HG03378 (cell line): ENCODE data around the gene CRHR2.

ENCODE experiments used
- ATAC-seq: cut with Tn5 transposase; IDR thresholded peaks from one replicate; pipeline ENCODE4 v1.9.1; 2021; ENCODE audit warnings: mild to moderate bottlenecking, moderate library complexity; ENCODE audit not compliant: unreplicated experiment

Gene CRHR2

DNA sequence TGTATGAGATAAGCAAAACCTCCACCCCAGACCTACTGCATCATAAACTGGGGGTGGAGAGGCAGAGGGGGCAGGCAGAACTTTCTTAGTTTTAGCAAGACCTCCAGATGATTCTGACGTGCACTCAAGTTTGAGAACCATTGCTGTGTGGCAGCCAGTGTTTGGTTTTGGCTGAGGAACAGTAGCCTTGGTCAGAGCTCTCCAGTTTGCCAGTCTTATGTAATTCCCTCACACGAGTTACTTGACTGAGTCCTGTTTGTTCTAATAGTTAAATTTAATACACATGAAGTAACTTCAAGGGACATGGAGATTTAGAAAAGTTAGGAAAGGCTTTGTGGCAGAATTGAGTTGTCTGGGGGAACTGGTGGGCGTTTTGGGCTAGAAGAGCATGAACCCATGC is 49.0 kb downstream of the CRHR2 start:
- no peak for ATAC-seq

DNA sequence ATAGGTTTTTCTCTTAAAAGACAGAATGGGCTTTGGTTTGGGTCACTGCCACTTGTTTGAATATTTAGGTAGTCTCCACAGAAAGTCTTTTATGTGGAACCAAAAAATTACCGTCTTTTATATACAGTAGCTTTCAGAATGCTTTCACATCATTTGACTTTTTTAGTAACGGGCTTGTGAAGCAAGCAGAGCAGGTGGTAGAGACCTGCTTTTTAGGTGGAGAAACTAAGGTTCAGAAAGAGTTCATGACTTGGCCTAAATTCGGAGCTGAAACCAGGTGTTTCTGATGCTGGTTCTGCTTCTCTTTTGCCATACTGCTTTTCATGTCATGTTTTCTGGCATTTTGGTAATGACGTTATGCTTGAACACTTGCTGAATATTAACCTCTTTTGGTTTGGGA is 51.3 kb downstream of the CRHR2 start:
- no peak for ATAC-seq

DNA sequence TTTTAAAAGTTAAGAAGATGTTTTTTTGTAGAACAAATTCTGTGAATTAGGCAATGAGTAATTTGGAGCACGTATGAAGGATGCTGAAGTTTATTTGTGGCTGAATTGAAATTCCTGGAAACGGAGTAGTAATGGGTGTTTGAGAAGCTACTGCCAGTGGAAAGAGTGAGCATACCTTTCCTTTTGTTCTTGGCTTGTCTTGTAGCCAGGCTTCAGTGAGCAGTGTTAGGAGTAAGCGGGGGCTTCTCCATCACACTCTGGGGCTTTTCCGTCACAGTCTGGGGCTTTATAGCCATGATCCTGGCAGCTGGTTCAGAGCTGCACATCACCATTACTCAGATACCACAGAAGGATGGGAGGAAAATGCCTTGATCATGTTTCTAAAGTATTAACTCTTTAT is 55.2 kb downstream of the CRHR2 start:
- ATAC-seq, result no peak

GRCh38 chr7:30625283-30625682 is 57.0 kb downstream of the CRHR2 start:
- ATAC-seq, result no peak

DNA sequence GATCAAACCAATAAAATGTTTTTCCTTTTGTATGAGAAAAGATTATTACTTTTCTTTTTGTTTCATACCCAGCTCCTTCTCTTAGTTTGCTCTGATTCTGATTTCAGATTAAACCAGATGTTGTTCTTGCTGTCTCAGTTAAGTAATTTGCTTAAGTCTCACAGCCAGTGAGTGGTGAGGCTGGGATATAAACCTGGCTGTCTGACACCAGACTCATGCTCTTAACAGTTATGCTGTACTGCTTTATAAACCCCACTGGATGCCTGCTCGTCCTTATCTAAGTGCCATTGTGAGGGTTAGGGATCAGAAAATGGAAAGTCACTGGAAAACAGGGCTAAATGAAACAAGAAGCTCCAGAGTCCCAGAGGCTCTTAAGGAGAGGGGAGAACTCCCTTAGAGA is 63.3 kb downstream of the CRHR2 start:
- ATAC-seq, result no peak

DNA sequence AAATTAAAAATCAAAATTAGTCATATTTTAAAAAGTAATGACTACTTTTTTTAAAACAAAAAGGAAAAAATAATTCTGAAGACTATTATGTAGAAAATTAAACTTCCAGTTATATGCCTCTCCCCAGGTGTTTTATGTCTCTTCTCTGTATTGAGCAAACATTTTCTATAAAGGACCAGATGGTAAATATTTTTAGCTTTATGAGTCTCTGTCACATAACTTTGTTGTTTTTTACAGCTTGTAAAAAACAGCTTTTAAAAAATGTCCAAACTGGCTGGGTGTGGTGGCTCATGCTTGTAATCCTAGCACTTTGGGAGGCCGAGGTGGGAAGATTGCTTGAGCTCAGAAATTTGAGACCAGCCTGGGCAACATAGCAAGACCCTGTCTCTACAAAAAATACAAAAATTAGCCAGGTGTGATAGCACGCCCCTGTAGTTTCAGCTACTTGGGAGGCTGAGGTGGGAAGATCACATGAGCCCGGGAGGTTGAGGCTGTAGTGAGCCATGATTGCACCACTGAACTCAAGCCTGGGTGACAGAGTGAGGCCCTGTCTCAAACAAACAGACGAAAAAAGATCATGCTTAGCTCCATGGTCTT is 64.1 kb downstream of the CRHR2 start:
- no peak for ATAC-seq

- ATAC-seq, result no peak
These were observed 64.9 kb downstream of the CRHR2 start for GRCh38 chr7:30617359-30617758.

DNA sequence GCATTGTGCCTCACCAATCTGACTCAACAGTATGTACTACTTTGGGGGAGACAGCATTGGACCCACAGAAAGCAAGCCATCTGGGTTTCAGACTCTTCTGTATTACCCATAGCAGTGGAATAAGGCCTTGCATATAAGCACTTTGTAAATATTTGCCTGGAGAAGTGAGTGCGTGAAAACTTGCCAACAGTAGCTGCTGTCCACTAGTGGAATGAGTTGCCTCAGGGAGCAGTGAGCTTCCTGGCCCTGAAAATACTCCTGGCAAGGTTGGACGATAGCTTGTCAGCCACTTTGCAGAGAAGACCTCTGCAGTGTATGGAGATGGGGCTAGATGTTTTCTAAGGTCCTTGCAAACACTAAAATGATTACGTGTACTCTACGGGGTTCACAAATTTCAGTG is 65.9 kb downstream of the CRHR2 start:
- ATAC-seq, result no peak

DNA sequence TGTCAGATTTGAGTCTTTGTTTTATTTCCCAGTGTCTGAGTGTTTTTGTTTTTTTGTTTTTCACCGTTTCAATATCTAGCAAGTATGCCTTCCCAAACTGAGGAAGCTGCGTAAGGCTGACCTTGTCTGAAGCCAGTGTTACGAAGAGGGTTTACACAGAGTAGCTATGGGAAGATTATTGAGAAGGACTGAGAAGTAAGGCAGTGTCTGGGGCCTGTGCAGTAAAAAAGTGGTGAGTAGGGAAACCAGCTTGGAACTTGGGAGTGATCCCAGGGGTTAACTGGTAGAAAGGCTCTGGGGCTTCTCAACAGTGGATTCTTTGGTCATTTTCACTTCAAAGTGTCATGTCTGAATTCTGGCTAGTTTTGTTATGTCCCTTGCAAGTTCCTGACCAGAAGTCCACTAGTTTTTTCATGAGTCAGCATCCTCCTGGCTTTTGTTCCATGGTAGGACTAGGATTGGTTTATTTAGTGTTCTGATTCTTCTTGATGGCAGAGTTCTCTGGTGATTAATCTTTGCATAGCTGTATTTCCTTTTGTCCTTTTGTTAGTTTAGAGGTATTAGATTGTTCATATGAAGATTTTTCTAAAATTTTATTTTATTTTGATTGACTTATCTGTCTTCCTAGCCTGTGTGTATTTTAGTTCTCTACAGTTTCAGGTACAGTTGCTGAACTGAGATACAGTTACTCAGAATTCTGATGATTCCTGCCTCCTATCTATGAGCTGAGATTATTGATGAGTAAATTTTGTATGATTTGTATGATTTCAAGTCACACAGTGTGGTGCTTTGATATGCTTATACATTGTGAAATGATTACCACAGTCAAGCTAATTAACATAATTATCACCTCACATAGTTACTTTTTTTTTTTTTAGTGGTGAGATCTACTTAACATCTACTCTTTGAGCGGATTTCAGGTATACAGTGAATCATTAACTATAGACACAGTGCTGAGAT is 68.6 kb downstream of the CRHR2 start:
- no peak for ATAC-seq

GRCh38 chr7:30612658-30613265 is 69.5 kb downstream of the CRHR2 start:
- ATAC-seq, result no peak

- no peak for ATAC-seq
These were observed 76.4 kb downstream of the CRHR2 start for GRCh38 chr7:30605832-30606231.

GRCh38 chr7:30604901-30605300 is 77.4 kb downstream of the CRHR2 start:
- no peak for ATAC-seq
